ENCODE data around the gene VWA5B1.

The VWA5B1 gene

GRCh38 chr1:20351911-20352701 is 61.4 kb downstream of the VWA5B1 start:
- no peak for DNase-seq

- DNase-seq = no peak
These were observed 63.2 kb downstream of the VWA5B1 start for GRCh38 chr1:20353836-20354235.

- DNase-seq = no peak
These were observed 63.9 kb downstream of the VWA5B1 start for GRCh38 chr1:20354610-20355009.

- DNase-seq = no peak
These were observed 64.6 kb downstream of the VWA5B1 start for GRCh38 chr1:20355101-20355827.

GRCh38 chr1:20355828-20356735 is 65.4 kb downstream of the VWA5B1 start:
- DNase-seq = no peak

- no peak for DNase-seq
These were observed 66.3 kb downstream of the VWA5B1 start for GRCh38 chr1:20356850-20357459.

- DNase-seq = no peak
These were observed 67.1 kb downstream of the VWA5B1 start for GRCh38 chr1:20357796-20358195.

- DNase-seq = peak; percentile 24
These were observed 68.1 kb downstream of the VWA5B1 start for GRCh38 chr1:20358761-20359263.

GRCh38 chr1:20359451-20360330 is 69.0 kb downstream of the VWA5B1 start:
- no peak for DNase-seq

- no peak for DNase-seq
These were observed 70.7 kb downstream of the VWA5B1 start for GRCh38 chr1:20361401-20361800.

GRCh38 chr1:20361805-20362381 is 71.2 kb downstream of the VWA5B1 start:
- DNase-seq = no peak

GRCh38 chr1:20362856-20363255 is 72.2 kb downstream of the VWA5B1 start:
- DNase-seq = no peak

GRCh38 chr1:20365421-20366055 is 74.9 kb downstream of the VWA5B1 start:
- no peak for DNase-seq

GRCh38 chr1:20366056-20366462 is 75.4 kb downstream of the VWA5B1 start:
- DNase-seq = no peak

- no peak for DNase-seq
These were observed 75.9 kb downstream of the VWA5B1 start for GRCh38 chr1:20366463-20367115.

GRCh38 chr1:20367116-20367585 is 76.5 kb downstream of the VWA5B1 start:
- no peak for DNase-seq

GRCh38 chr1:20367626-20368025 is 77.0 kb downstream of the VWA5B1 start:
- DNase-seq = no peak

GRCh38 chr1:20368866-20369470 is 78.3 kb downstream of the VWA5B1 start:
- no peak for DNase-seq

GRCh38 chr1:20370698-20371097 is 80.0 kb downstream of the VWA5B1 start:
- no peak for DNase-seq

- no peak for DNase-seq
These were observed 80.7 kb downstream of the VWA5B1 start for GRCh38 chr1:20371411-20371810.

Data from DMS79 (cell line).